Type B pancreatic cell (in vitro differentiated cells): ENCODE measurements around the gene EXOSC7. TPM values are rescaled to one million over a fixed set of nuclear protein-coding genes. Genes with fewer than 3 reads are reported as not detected.
A peak's percentile ranks its signal among the peaks of the same experiment; 100 is the strongest.

Source experiments
- DNase-seq: peaks from one replicate; pipeline ENCODE4 v3.0.0; 2021; ENCODE audit warnings: mixed read lengths; ENCODE audit not compliant: unreplicated experiment; ENCODE audit errors: extremely low spot score
- H3K27ac Mint-ChIP-seq: 2 replicates; pipeline ENCODE4 v1.8.0; 2021; ENCODE audit warnings: mild to moderate bottlenecking, mixed read lengths
- H3K27me3 Mint-ChIP-seq: 2 replicates; pipeline ENCODE4 v1.8.0; 2021; ENCODE audit warnings: mixed read lengths
- H3K36me3 Mint-ChIP-seq: 2 replicates; pipeline ENCODE4 v1.8.0; 2021; ENCODE audit warnings: mixed read lengths
- H3K4me1 Mint-ChIP-seq: one replicate; pipeline ENCODE4 v1.8.0; 2021; ENCODE audit warnings: mixed read lengths; ENCODE audit not compliant: unreplicated experiment
- H3K4me3 Mint-ChIP-seq: 2 replicates; pipeline ENCODE4 v1.8.0; 2021; ENCODE audit warnings: mild to moderate bottlenecking, mixed read lengths
- H3K9me3 Mint-ChIP-seq: 2 replicates; pipeline ENCODE4 v1.8.0; 2021; ENCODE audit warnings: mixed read lengths
- total RNA-seq: library from RNA; stranded (reverse); gene quantifications from 2 replicates; pipeline ENCODE4 v1.2.1, GENCODE V29; 2021; ENCODE audit warnings: low replicate concordance
- TF ChIP-seq, protein P1 (sequence below): fragments of 200-600 bp; sonication (generic); conservative IDR thresholded peaks from 2 replicates; pipeline ENCODE4 v1.5.0; 2021; ENCODE audit warnings: antibody characterized with exemption, mild to moderate bottlenecking

Gene EXOSC7
- total RNA-seq, 1 donor from 2014 or later: 49.7 TPM

DNA sequence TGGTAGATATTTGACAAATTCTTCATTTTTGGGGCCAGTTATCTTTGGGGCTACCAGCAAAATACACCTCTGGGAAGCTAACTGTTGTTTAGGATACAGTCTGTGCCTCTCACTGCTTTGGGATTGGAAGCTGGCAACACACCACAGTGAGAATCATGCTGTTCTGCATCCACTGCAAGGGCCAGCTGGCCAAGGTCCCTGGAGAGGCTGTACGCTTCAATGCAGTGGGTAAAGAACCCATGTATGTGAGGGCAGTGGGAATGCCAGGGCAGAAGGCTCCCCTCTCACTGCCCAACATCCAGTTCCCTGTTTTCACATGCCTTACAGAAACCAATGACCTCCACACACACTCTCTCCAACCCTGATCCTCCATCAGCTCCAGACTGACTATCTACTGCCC is 20.1 kb upstream of the EXOSC7 start:
- TF ChIP-seq, protein P1, sequence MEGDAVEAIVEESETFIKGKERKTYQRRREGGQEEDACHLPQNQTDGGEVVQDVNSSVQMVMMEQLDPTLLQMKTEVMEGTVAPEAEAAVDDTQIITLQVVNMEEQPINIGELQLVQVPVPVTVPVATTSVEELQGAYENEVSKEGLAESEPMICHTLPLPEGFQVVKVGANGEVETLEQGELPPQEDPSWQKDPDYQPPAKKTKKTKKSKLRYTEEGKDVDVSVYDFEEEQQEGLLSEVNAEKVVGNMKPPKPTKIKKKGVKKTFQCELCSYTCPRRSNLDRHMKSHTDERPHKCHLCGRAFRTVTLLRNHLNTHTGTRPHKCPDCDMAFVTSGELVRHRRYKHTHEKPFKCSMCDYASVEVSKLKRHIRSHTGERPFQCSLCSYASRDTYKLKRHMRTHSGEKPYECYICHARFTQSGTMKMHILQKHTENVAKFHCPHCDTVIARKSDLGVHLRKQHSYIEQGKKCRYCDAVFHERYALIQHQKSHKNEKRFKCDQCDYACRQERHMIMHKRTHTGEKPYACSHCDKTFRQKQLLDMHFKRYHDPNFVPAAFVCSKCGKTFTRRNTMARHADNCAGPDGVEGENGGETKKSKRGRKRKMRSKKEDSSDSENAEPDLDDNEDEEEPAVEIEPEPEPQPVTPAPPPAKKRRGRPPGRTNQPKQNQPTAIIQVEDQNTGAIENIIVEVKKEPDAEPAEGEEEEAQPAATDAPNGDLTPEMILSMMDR: no peak
- Mint-ChIP-seq H3K4me3 (no peak overlapping the region), H3K27me3 (no peaks in the 10 kb centered on the region), H3K36me3 (peaks cover 11% of the 10 kb centered on the region), H3K9me3 (peaks cover 4% of the 10 kb centered on the region), H3K4me1 (peaks cover 17% of the 10 kb centered on the region), H3K27ac (no peak overlapping the region)
- DNase-seq: no peak

DNA sequence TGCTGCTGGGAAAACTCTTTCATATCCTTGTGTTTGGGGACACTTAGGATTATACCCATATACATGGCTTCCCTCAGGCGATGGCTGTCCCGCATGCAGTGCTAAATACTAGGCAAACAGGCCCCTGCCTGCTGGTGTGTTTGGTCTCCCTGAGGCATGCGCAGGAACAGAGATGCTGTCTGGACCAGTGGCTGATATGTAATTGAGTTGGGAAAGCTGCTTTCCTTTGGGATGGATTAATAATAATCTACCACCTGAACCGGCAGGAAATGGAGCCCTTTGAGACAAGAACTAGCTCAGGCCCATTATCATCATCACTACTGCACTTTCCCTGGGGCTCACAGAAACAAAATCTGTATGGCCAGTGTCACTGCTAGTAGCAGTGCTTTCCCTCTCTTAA is 18.1 kb upstream of the EXOSC7 start:
- Mint-ChIP-seq H3K4me1 (peaks cover 20% of the 10 kb centered on the region), H3K27ac (peak overlapping the region; percentile 93), H3K4me3 (no peak overlapping the region), H3K9me3 (no peaks in the 10 kb centered on the region), H3K27me3 (no peaks in the 10 kb centered on the region), H3K36me3 (peaks cover 11% of the 10 kb centered on the region)
- TF ChIP-seq, protein P1: no peak
- DNase-seq: no peak

GRCh38 chr3:44958386-44958785 is 17.7 kb upstream of the EXOSC7 start:
- no peaks in the 10 kb centered on the region for H3K9me3 Mint-ChIP-seq
- H3K36me3 Mint-ChIP-seq: peaks cover 11% of the 10 kb centered on the region
- no peak for DNase-seq
- H3K4me1 Mint-ChIP-seq: peaks cover 24% of the 10 kb centered on the region
- peak overlapping the region; percentile 57 for H3K4me3 Mint-ChIP-seq
- TF ChIP-seq, protein P1: no peak
- H3K27ac Mint-ChIP-seq: peak overlapping the region; percentile 93
- no peaks in the 10 kb centered on the region for H3K27me3 Mint-ChIP-seq

- Mint-ChIP-seq H3K27ac (peak overlapping the region; percentile 83), H3K4me3 (peak overlapping the region; percentile 29), H3K27me3 (no peaks in the 10 kb centered on the region), H3K36me3 (peaks cover 16% of the 10 kb centered on the region), H3K9me3 (no peaks in the 10 kb centered on the region), H3K4me1 (peaks cover 40% of the 10 kb centered on the region)
- DNase-seq: no peak
- TF ChIP-seq, protein P1: no peak
These were observed 15.5 kb upstream of the EXOSC7 start for GRCh38 chr3:44960387-44961026.

GRCh38 chr3:44961888-44962287 is 14.2 kb upstream of the EXOSC7 start:
- TF ChIP-seq, protein P1: no peak
- Mint-ChIP-seq H3K9me3 (no peaks in the 10 kb centered on the region), H3K27me3 (no peaks in the 10 kb centered on the region), H3K27ac (peak overlapping the region; percentile 50), H3K4me1 (peaks cover 41% of the 10 kb centered on the region), H3K36me3 (peaks cover 14% of the 10 kb centered on the region), H3K4me3 (no peak overlapping the region)
- DNase-seq: no peak
